ENCODE data around the gene CCDC91.
"Not testable (repeated sequence)": the region's sequence is repeated elsewhere in the genome, so short reads cannot be mapped to it uniquely, and the experiment has no call there.

The CCDC91 gene

DNA sequence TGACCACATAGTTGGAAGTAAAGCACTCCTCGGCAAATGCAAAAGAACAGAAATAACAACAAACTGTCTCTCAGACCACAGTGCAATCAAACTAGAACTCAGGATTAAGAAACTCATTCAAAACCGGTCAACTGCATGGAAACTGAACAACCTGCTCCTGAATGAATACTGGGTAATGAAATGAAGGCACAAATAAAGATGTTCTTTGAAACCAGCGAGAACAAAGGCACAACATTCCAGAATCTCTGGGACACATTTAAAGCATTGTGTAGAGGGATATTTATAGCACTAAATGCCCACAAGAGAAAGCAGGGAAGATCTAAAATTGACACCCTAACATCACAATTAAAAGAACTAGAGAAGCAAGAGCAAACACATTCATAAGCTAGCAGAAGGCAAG is 285.9 kb downstream of the CCDC91 start:
- not testable (repeated sequence) for DNase-seq

DNA sequence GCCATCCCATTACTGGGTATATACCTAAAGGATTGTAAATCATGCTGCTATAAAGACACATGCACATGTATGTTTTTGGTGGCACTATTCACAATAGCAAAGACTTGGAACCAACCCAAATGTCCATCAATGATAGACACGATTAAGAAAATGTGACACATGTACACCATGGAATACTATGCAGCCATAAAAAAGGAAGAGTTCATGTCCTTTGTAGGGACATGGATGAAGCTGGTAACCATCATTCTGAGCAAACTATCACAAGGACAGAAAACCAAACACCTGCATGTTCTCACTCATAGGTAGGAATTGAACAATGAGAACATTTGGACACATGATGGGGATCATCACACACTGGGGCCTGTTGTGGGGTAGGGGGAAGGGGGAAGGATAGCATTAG is 288.8 kb downstream of the CCDC91 start:
- not testable (repeated sequence) for DNase-seq

DNA sequence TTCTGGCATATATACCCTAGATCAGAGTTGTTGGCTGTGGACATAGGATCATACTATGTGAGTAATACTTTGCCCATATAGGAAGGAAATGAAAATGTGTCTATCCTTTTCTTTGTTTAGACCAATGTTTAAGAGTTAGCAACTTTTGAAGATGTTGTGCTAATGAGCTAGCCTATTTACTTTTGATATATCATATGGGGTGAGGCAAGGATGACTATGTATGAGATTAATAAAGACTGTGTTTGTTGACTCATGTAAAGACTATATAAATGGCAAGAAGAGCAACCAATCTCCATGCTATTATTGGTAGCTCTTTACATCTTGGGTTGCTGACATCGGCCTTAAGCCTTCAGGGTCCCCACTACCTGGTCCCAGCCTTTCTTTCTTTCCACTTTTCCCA is 289.4 kb downstream of the CCDC91 start:
- no peak for DNase-seq

DNA sequence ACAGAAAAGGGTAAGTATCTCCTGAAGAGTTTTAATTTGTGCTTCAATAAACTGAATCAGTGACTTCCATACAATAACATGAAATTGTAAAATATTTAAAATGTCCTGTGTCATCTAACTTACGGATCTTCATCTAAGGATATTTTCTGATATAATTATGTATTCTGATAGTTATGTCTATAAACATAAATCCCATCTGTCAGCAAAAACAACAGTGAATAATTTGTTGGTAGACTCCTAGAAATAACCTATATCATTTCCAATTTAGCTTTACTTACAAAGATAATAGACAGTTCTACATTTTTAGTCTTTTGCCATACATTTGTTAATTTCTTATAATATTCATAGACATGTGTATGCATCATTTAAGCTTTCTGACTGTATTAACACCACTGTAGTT is 293.9 kb downstream of the CCDC91 start:
- no peak for DNase-seq

DNA sequence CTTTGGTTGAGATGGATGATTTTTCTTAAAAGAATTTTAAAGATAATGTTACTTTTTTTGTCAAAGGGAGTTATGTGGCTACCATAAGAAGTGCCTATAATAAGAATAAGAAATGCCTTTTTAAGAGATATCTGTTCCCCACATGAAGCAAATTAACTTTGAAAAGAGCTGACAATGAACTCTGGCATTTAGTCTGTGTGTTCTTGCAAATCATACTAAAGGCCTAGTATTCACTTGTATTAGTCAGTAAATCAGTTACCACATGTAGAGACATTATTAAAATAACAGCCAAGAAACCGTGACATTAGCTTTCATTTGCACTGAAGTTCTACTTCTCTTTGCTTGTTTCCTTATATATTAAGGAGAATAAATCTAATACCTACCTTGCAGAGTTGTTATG is 296.3 kb downstream of the CCDC91 start:
- no peak for DNase-seq

DNA sequence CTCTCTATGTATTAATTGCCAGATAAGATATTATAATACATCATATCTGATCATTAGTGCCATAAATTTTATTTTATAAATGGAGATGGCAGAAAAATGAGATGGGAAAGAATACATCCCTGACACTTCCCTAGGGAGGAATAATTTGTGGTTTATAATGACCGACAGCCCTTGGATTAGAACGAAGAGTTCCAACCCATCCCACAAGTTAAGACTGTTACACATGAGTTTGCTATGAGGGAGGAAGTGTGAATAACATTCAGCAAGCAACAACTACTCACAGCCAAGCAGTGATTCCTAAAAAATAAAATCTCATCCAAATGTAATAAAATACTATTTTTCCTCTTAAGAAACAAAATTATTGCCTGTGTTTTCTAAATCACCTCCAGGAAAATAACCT is 299.0 kb downstream of the CCDC91 start:
- no peak for DNase-seq

DNA sequence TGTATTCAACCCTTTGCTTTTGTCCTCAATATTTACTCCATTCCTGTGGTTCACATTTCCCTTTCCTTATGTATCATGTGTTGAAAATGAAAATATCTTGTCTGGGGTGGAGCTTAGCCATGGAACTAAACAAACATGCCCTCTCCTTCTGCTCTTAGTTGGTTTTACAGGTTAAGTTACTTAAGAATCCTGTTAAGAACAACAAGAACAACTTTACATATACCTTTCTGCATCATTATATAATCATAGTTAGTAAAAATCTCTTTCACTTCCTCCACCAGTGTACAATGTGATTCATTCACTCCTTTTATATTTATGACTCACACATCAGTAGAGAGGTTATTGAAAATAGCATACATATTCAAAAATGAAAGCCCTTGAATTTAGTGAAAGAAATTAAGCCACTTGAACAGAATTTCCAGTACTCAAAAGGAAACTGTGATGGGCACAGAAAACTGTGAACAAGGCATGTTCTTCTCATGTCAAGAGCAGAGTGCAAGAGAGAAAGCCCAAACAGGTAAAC is 307.7 kb downstream of the CCDC91 start:
- no peak for DNase-seq

DNA sequence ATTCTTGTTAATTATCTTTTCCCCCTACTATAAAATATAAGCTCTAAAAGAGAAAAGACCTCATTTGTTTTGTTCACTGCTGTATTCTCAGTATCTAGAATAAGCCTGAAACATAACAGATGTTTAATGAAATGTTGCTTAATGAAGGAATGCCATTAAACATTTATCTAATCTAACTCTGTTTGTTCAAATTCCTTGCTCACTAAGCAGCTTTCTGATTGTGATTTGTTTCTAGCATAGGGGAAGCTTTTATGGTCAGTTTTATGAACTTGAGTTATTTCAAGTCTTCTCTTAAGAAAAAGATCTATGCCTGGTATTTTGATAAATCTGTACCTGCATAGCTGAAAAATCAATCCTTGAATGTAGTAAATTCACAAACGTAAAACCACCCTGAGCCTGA is 308.6 kb downstream of the CCDC91 start:
- DNase-seq, result no peak

DNA sequence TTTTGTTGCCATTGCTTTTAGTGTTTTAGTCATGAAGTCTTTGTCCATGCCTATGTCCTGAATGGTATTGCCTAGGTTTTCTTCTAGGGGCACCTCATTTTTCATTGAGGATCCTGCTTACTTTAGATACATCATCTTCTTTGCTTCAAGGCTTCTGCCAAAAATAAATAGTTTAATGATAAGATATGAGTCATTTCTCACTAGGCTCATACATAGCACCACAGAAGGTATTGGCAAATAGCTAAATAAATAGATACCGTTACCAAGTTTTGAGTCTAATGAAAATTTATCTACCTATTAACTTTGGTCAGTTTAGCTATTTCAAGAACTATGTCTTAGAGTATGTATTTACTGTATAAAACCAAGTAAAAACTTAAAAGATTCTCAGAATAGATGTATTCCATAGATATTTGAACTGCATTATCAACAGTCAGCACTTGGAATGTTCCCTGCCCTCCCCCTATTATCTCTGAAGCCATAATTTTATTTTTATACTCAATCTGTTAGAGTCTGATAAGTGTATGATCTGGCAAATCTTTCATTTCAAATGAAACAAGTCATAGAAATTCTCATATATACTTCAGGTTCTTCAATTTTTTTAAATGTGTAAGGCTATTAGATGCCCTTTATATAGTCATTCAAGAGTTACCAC is 310.2 kb downstream of the CCDC91 start:
- no peak for DNase-seq

DNA sequence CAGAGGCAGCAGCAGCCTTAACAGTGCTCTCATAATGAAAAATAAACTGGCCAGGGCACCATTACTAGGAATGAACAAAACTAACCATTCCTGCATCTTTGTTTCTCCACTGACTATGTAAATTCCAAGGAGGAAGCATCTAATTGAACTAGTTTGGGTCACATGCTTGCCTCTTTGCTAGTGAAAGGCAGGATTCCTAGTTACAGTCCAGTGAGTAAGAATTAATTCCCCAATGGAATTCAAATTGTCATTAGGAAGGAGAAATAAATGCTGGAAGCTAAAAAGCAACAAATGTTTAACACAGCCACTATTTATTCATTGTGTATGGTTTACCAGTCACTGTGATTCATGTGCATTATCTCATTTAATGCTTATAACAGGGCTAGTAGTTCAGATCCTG is 316.0 kb downstream of the CCDC91 start:
- no peak for DNase-seq

DNA sequence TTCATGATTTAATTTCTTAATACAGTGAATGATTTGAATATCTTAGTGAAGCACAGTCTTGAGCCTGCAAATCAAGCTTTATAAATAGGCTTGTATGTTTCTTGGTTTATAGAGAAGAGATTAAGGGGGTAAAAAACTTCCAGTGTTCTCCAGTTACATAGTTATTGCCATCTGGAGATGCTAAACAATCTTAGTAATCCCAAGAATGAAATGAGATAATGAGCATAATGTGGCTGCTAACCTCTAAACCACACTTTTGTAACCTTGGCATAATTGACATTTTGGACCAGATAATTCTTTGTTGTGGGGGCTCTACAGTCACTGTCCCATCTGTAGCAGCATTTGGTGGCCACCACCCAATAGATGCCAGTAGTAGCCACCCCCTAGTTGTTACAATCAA is 316.8 kb downstream of the CCDC91 start:
- DNase-seq, result no peak

DNA sequence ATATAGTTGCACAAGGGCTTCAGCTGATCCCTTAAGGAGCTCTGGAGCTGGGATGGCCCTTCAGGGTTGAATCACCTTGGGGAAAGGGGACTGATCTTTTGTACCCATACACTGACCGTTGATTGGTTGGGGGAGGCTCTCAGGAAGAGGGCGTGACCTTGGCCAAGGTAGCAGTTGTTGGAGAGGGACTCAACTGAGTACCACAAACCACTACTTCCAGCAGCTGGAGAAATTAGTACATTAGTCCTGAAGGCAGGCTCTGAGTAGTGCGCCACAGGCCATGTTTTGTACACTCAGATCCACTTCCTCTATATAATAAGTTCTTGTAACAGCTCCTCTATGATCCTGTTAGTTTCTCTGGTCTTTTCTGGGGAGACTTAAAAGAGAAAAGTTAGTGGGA is 317.6 kb downstream of the CCDC91 start:
- no peak for DNase-seq

DNA sequence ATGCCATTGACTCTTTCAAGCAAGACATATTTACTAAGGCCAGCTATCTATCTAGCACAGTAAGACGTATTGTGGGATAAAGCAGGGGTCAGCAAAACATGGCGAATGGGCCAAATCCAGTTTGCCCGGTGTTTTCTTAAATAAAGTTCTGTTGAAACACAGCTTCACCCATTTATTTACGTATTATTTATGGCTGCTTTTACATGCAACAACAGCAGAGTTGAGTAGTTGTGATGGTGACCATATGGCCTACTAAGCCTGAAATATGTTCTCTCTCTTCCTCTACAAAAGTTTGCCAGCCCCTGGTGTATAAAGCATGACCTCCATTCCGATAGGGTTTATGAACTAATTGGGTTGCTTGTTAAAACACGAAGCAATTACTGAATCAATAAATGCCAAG is 322.1 kb downstream of the CCDC91 start:
- no peak for DNase-seq

DNA sequence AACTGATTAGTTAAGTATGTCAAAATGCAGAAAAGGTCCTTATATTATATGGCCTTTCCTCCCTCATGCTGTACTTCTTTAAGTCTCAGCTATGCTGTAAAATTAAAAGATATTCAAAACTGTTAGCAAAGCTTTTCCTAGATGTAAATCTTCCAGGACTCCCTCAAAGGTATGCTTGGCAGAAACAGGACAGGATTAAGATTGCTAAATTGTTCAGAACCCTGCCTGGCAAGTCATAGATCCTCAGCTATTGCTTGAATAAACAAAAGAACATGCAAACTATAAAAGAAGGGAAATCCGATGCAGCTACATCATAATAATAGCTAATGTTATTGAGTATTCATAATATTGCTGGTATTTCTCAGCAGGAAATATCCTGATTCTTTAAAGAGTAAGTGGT is 322.6 kb downstream of the CCDC91 start:
- DNase-seq, result no peak

DNA sequence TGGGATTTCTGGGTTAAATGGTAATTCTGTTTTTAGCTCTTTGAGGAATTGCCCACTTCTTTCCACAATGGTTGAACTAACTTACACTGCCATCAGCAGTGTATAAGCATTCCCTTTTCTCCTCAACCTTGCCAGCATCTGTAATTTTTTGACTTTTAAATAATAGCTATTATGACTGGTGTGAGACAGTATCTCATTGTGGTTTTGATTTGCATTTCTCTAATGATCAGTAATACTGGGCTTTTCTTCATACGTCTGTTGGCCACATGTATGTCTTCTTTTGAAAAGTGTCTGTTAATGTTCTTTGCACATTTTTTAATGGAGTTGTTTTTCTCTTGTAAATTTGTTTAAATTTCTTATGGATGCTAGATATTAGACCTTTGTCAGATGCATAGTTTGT is 323.7 kb downstream of the CCDC91 start:
- DNase-seq, result no peak

DNA sequence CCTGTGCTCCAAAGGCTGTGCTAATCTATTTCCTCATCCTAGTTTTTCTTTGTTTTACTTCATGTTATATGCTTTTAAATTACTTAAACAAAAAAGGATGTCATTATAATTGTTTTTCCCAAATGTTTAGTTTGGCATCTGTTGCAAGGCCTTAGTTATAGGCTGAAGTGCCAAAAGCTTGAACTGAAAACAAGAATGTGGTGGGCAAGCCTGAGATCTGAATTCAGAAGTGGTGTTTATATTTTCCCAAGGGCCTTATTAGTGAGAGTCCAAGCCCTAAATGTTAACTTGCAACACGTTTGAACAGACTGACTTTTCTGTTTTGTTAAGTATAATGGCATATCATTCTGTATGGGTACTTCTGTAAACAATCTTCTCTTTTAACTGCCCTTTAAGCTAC is 326.8 kb downstream of the CCDC91 start:
- no peak for DNase-seq

DNA sequence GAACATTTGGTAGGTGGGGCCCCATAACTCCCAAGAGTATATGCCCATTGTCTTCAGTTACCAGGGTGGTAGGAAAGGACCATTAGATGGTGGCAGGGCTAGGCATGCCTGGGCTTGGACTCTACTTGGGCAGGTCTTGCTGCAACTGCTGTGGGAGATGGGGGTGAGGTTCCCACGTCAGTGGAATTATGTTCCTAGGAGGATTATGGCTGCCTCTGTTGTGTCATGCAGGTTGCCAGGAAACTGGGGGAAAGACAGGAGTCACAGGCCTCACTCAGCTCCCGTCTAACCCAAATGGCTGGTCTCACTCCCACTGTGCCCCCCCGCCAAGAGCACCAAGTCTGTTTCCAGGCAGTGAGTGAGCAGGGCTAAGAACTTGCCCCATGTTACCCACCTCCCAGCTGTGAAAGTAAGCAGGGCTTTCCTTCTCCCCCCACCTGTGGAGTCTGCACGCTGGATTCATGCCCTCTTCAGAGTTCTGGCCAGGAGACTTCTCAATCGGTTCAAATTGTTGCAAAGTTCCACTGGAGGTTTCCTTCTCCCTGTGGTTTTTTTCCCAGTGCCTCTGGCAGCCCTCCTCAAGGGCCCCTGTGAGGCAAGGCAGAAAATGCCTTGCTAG is 337.5 kb downstream of the CCDC91 start:
- no peak for DNase-seq

DNA sequence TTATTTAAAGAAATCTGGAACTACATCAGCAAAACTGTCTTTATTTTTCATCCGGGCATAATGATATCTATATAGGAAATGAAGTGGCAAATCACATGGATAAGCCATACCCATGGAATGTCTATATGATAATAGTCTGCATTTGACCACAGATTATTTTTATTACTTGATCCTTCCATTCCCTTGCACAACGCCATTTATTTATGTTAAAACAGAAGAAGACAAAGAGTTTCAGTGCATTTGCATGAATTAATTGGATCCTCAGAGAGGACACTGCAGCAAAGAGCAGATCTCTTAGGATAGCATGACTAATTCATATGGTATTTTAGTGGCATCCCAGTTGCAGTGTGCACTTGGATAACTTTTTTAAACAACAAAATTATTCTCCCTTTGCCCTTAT is 345.0 kb downstream of the CCDC91 start:
- DNase-seq, result no peak

DNA sequence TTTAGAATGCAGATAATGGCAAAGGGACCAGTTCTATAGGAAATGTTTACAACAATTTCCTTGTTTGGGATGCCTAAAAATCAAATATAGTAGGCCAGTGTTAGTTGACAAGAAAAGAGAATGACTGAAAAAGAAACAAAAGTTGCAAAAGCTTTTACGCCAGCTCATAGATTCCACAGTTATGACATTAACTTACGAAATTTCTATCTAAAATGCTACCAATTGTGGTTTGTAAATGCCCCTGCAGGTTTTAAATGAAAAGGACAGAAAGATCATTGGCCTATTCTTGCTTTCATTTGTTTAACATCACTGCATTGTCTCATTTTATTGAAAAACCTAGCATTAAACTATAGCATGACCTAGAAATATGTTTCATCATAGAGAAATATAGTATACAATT is 345.8 kb downstream of the CCDC91 start:
- DNase-seq, result no peak

DNA sequence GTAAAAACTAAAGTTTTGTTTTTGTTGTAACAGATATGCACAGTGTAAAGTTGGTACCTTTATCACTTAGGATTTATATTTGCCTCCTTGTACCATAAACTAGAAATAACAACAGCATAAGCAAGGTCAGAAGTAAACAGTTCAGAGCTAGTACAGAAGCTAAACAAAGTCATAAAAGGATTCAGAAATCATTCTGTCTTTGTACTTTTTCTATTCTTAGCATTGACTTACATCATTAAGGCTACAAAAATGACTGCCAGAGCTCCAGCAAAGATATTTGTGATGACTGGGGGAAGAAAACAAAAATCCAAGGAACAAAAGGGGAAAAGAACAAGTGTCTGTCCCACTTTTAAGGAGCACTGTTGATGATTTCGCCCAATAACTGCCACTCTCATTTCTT is 347.2 kb downstream of the CCDC91 start:
- no peak for DNase-seq

DNA sequence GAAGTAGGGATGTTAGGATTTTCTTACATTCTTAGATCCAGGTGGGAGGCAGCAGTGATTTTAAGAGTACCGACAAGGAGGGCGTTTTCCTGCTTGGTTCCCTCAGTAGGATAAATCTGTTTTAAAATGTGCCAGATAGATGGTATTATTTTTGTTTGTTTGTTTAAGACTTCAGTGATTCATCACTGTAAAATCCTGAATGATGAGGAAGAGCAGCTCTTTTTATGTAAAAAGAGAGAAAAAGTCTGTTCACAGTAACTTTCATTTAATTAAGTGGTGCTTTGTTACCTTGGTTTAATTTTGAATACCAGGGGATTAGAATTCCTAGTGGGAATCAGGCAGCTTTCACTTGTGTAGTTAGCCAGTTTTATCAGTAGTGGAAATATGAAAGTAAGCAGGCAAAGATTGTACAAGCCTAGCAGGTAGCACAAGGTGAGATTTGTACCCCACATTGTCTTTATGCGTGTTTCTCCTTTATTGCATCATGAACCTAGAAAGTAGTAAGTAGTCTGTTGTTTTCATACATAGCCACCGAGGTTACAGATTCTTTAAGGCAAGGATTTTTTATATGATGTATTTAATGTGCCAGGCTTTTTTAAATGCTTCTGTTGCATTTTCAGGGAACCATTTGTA is 349.6 kb downstream of the CCDC91 start:
- DNase-seq, result no peak

DNA sequence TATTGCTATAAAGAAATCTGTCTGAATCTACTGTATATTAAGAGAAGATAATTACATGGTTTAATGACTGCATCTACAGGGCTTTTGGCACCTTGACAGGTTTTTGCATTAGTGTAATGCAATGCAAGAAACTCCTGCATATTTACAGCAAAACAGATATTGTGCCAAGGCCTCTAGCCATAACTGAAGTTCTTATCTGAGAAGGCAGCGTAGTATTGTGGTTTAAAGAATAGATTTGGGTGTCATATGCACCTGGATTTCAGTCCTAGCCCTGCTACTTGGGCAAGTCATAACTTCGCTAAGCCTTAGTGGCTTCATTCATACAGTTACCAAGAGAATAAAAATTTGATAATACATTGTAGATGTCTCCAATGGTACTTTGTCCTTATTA is 350.1 kb downstream of the CCDC91 start:
- DNase-seq, result no peak

DNA sequence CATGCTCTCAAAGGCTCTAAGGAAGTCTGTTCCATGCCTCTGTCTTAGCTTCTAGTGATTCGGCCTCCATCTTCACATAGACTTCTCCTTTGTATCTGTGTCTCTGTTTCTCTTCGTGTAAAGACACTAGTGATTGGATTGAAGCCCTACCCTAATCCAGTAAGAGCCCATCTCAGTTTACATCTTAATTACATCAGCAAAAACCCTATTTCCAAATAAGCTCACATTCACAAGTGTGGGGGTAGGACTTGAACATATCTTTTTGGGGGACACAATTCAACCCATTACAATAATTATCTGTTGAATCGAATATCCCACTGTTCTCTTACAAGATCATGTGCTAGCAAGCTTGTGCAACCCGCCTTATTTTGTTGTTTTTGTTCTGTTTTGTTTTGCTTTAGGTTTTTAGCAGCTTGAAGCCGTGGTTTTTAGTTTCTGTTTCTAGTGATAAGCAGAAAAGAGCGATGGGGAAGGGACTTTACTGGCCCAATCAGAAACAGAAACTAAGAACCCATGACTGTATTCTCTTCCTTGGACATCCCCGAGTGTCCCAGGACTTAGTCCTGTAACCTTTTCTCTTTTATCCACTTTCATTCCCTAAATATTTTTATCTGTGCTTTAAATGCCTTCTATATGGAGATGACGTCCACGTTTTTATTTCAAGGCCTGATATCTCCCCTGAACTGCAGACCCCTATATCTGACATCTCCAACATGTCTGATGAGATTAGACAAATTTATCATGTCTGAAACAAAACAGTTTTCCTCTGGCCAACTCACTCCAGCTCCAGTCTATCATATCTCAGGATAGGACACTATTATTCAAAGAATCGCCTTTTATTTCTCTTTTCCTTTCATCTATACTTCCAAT is 353.0 kb downstream of the CCDC91 start:
- no peak for DNase-seq
